ENCODE data around the gene PHETA2.
"Not testable (repeated sequence)": the region's sequence is repeated elsewhere in the genome, so short reads cannot be mapped to it uniquely, and the experiment has no call there.

The PHETA2 gene

DNA sequence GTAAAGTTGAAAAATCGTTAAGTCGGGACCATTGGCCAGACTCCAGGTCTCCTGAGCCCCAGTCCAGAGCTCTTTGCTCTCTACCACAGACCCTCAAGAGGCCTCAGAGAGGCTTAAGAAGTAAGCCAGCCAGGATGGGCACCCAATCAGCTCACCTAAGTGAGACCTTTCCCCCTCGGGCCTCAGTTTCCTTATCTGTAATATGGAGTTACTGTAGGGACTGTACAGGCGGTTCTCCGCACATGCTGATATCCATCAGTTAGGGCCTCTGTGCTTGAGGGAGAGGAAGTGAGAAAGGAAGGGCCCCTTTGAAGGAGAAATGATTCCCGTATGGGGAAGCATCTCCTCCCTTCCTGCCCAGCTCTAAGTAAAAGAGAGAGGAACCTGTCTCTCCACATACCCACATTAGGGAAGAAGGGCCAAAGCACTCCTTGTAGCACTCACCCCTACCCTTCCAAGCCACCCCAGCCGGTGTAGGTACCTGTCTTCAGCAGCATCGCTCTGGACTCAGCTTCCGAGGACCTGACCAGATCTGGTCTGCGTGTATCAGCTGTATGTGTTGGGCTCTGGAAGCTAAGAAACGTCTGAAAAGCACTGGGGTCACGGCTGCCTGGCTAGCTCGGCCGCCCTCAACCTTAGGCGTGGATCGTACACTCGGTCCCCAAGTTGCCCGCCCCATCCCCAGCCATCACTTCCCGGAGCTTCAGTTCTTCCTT is 4.1 kb upstream of the PHETA2 start:
- DNase-seq = peak in 2 of 56 donors; percentile 41 to 45

DNA sequence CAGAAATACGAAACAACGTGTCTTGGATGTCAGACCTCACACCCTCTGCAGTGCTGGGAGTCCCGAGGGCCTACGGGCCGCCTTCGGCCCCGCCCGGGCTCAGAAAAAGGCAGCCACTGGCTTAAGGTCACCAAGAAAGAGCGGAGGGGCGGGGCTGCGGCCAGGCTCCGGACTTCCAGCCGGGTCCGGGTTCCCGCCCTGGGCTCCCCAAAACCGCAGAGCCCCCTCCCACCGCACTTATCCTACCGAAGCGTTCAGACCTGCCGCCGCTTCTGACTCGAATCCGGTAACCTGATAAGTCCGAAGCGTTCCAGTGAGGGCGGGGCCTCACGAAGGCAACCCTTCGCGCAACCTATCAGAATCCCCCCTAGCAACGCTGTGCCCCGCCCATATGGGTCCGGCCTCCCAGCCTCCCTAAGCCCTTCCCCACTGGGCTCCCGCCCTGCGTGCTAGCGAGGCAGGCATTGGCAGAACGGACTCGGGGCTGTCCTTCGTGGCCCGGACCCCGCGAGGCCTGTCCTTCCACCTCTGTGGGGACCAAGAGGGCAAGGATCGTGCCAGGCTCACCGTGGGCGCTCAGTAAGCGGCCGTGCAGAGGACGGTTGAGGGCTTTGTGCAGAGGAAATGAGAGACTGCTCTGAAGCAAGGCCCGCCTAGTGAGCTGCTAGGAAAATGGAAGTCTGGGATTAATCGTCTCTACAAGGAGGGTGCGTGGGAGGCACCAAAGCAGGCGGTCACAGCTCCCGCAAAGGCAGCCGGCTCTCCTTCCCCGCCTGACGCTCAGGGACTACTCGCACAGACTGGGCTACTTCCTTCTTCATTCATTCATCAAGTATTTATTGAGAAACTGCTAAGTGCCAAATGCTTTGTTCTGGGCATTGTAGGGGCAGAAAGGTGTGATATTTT is 3.3 kb upstream of the PHETA2 start, which contains the start of gene NAGA:
TSS of gene NAGA (minus strand) at position 296 of the 906 bp plus-strand sequence. CDS start 515 bp downstream, outside the sequence.
- peak; percentile 52 to 96 (median 88) for DNase-seq

GRCh38 chr22:42071508-42071907 is 2.5 kb upstream of the PHETA2 start:
- DNase-seq = not testable (repeated sequence)

DNA sequence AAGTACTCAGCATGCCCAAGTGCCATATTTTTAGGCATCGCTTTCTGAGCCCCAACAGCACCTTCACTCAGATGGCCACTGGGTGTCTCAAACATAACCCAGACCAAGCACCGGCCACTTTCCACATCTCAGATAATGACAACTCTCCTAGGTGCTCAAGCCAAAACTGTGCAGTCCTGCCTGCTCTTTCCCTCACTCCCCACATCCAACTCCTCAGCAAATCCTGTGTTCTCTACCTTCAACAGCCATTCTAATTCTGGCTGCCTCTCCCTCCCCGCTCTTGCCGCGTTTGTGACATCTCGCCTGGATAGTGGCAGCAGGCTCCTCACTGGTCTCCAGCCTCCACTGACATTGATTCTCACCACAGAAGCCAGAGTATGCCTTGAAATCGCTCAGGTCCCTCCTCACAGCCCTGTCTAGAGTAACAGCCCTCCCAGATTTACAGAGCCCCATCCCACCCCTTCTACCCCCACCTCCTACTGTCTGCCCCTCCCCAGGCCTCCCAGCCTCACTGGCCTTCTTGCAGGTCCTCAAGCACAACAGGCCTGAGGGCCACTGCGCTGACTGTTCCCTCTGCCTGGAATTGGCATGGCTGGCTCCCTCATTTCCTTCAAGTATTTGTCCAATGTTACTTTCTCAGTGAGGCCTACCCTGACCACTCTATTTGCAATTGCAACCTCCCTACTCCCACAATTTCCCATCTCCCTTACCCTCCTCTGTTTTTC is 1.3 kb upstream of the PHETA2 start:
- DNase-seq = no peak

GRCh38 chr22:42073621-42074041 is 417 bp upstream of the PHETA2 start:
- DNase-seq = no peak

DNA sequence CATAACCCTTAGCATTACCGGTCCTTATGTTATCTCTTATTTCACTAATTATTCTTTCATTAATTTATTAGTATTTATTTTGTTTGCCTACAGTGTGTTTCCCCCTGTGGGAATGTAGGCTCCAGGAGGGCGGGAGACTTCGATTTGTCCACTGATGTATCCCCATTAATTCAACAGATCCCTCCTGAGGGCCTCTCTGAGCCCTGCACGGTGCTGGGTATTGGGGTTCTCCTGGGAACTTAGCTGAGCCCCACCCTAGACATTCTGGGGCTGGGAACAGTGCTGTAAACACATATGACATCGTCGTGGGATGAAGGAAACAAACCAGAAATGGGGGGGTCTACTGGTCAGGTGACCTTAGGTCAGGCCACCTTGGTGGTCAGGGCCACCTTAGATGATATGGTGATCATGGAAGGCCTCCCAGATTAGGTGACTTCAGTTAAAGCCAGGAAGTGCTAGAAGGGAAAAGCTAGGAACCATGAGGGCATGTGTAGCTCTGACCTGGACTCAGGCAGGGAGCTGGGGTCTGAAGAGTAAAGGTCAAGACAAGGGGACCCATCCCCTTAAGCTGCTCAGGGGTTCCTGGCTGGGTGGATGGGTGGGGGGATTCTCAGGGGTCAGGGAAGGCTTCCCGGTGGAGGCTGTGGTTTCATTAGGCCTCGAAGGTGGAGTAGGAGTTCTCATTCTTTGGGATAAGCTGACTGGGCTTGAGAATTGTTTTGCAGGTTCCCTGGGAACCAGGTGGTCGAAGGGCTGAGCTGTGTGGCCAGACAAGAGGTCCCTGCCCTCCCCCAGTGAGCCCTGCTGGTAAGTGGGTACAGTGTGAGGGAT is 1.0 kb downstream of the PHETA2 start:
- DNase-seq = no peak

DNA sequence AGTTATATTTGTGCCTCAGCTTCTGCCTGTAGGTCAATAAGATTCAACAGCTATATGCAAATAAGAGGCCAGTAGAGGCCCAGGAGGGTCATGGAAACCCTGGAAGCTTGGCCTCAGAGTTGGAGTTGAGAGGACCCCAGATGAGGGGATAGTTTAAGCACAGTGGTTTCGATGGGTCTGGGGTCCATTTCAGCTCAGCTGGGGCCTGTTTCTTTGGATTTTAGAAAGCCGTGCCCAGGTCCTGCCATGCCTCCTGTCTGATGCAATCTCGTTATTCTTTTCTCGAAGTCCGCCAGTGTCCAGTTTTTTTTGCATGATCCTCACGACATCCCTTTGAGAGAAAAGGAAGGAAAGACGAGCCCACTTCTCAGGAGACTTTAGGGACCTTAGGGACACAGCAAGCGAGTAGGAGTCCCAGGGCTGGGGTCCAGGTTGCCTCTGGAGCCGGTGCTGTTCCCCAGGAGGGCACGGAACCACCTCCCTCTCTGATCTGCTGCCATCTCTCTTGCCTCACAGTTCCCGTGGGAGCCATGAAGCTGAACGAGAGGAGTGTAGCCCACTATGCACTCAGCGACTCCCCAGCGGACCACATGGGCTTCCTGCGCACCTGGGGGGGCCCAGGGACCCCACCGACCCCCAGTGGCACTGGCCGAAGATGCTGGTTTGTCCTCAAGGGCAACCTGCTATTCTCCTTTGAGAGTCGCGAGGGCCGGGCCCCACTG is 2.9 kb downstream of the PHETA2 start:
- DNase-seq = no peak

- DNase-seq = no peak
Observed at GRCh38 chr22:42077486-42078125, 3.6 kb downstream of the PHETA2 start.

GRCh38 chr22:42078469-42079318 is 4.6 kb downstream of the PHETA2 start:
- DNase-seq = peak in 13 of 56 donors; percentile 45 to 72 (median 60)

DNA sequence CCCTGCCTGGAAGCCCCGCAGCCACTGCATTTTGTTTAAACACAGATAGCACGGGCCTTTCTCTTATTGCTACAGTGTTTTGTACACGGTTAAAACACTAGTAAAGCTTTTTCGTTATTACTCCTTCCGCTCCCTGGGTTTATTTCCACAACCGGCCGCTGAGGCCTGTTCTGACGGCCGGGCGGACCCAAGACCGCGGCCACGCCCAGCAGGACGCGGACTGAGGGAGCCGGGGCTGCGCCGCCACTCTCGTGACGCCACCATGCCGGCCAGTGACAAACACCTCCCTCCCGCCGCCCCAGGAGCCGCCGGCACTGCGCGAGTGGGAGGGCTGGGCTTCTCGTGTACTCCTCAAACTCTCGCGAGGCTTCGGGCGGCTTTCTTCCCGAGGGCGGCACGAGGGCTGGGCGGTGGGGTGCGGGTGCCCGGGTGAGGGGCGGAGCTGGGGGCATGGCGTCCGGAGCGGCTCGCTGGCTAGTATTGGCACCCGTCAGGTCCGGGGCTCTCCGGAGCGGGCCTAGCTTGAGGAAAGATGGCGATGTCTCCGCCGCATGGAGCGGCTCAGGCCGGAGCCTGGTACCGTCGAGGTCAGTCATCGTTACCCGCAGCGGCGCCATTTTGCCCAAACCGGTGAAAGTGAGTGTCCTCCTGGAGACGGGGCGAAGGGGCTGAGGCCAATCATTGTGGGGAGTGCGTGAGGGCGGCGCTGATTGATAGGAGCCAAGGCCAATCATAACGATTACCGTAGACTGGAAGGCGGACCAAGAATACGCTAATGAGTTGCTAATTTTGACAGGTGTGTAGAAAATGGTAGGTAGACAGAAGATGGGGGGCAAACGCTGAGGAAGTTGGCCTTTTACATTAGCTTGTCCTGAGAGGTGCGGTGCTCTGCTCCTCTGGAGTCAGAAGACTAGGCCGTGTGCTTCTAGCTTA is 5.5 kb downstream of the PHETA2 start, which contains the start of gene SMDT1:
TSS of gene SMDT1 (plus strand) at position 382 of the 933 bp plus-strand sequence. CDS start at position 451, 69 bp downstream.
- DNase-seq = peak; percentile 83 to 100 (median 99)

- peak in 31 of 56 donors; percentile 6 to 66 (median 31) for DNase-seq
Observed at GRCh38 chr22:42080287-42080686, 6.2 kb downstream of the PHETA2 start.

DNA sequence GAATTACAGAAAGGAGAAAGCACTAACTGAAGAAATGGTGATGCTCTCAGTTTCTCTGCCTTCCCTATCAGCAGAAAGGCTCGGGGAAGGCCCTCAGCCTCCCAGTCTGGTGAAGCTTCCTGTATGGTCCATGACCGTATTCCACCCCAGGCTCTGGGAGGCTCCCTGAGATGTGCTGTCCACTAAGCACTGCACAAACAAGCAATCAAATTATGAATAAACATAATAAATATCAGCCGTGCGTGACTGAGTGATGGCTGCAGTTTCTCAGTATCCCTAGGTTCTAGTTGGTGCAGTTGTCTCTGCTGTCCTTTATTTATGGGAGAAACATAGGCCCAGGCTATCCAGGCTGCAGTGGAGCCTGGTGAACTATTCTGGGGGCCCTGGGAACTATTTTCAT is 9.1 kb downstream of the PHETA2 start:
- DNase-seq = no peak

GRCh38 chr22:42084874-42085273 is 10.8 kb downstream of the PHETA2 start:
- no peak for DNase-seq

GRCh38 chr22:42086051-42086450 is 12.0 kb downstream of the PHETA2 start:
- DNase-seq = no peak

GRCh38 chr22:42090596-42091454 is 16.8 kb downstream of the PHETA2 start, which contains the start of gene NDUFA6:
Gene NDUFA6, minus strand, starts transcription at chr22:42090772. Its CDS starts 28 bp downstream, at chr22:42090744.
- peak; percentile 91 to 100 (median 99) for DNase-seq

- no peak for DNase-seq
Observed at GRCh38 chr22:42091455-42091782, 17.4 kb downstream of the PHETA2 start.
